Upper lobe of left lung (tissue), 4 donors: ENCODE measurements around the gene EFNA5.

ENCODE experiments used
- CTCF ChIP-seq, 6 experiments: fragments of 450-650 bp in 4 of 6; fragments of 200-600 bp in 2 of 6; sonication (generic) in 2 of 6; IDR thresholded peaks; one replicate each; pipeline ENCODE4 v1.5.1; 2016 to 2019; ENCODE audit warnings: antibody characterized with exemption in 6 of 6
- POLR2A ChIP-seq, 4 donors: fragments of 450-650 bp; IDR thresholded peaks; one replicate each; pipeline ENCODE4 v1.5.1; 2016 to 2017; ENCODE audit warnings: antibody characterized with exemption in 4 of 4, mild to moderate bottlenecking in 2 of 4

GRCh38 chr5:107485184-107485583 is 185.6 kb downstream of the EFNA5 start:
- TF ChIP-seq CTCF (IDR thresholded peaks at IDR 0.05) = no peak
- TF ChIP-seq POLR2A (IDR thresholded peaks at IDR 0.05) = no peak
